NCI-H146 treated with DMSO at 0.1 percent for 48 hours (cell line): Measurements from ENCODE around the gene IFNAR2.
"Not testable (repeated sequence)": the region's sequence is repeated elsewhere in the genome, so short reads cannot be mapped to it uniquely, and the experiment has no call there.

Source experiments
- DNase-seq: peaks from one replicate; lab custom pipeline; 2025; ENCODE audit not compliant: unreplicated experiment; lab: John Stamatoyannopoulos, UW

IFNAR2 gene

DNA sequence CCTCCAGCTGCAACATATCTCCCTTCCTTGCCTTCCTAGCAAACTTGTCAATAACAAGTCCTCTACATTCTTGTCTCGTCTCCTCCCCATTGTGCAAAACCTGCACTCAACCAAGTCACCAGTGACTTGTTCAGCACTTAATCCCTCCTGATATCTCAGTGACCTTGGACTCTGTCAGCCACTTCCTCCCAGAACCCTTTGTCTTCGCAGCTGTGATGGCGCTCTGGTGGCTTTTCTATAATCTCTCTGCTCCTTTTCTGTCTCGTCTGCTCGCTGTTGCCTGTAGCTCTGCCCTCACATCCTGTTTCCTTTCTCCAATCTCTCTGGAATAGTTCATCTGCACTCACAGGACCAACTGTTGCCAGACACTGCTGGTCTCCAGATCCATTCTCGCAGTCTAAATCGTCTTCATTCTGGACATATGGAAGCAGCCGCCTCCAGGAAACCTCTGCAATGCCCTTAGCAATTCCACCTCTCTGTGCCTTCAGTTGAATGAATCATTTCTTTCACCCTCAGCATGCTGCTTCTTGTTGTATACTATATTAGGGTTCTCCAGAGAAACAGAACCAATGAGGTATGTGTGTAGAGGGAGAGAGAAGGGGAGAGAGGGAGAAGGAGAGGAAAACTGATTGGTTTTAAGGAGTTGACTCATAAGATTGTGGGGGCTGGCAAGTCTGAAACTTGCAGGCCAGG is 17.4 kb upstream of the IFNAR2 start:
- DNase-seq, result no peak

- no peak for DNase-seq
Measured at GRCh38 chr21:33214056-33214455, 15.7 kb upstream of the IFNAR2 start.

GRCh38 chr21:33217138-33217520 is 12.6 kb upstream of the IFNAR2 start:
- DNase-seq, result no peak

DNA sequence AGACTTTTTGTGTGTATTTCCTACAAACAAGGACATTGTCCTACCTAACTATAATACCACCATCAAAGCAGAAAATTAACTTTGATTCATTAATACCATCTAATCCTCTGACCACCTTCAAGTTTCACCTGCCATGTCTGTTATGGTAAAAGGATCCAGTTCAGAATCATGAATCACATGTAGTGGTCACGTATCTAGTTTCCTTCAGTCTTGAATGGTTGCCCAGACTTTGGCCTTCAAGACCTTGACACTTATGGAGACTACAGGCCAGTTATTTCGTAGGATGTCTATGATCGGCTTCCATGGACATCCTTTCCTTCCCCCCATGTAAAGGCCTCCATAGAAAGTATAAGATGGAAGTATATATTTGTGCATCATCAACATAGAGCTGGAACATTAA is 10.4 kb upstream of the IFNAR2 start:
- DNase-seq, result no peak

DNA sequence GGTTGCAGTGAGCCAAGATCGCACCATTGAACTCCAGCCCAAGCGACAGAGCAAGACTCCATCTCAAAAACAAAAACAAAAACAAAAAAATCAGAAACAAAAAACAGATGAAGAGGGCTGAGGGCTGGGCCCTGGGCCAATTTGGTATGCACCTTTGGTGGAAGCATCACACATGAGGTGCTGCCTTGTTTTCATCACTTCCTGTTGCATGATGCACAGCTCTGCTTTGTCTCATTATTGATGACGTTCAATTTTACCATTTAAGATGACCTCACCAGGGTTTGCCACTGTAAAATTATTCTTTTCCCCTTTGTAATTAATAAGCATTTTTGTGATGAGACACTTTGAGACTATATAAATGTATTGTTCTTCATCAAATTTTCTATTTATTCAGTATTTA is 9.8 kb upstream of the IFNAR2 start:
- DNase-seq, result no peak

DNA sequence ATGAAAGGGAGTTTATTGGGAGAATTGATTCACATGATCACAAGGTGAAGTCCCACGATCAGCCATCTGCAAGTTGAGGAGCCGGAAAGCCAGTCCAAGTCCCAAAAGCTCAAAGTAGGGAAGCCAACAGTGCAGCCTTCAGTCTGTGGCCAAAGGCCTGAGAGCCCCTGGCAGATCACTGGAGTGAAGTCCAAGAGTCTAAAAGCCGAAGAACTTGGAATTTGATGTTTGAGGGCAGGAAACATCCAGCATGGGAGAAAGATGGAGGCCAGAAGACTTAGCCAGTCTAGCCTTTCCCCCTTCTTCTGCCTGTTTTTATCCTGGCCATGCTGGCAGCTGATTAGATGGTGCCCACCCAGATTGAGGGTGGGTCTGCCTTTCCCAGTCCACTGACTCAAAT is 4.4 kb upstream of the IFNAR2 start:
- not testable (repeated sequence) for DNase-seq

GRCh38 chr21:33228455-33228854 is 1.3 kb upstream of the IFNAR2 start:
- no peak for DNase-seq

- no peak for DNase-seq
Measured at GRCh38 chr21:33229099-33229783, 497 bp upstream of the IFNAR2 start.

GRCh38 chr21:33230545-33231324 is 997 bp downstream of the IFNAR2 start:
- no peak for DNase-seq

- DNase-seq, result no peak
Measured at GRCh38 chr21:33231526-33231925, 1.8 kb downstream of the IFNAR2 start.

DNA sequence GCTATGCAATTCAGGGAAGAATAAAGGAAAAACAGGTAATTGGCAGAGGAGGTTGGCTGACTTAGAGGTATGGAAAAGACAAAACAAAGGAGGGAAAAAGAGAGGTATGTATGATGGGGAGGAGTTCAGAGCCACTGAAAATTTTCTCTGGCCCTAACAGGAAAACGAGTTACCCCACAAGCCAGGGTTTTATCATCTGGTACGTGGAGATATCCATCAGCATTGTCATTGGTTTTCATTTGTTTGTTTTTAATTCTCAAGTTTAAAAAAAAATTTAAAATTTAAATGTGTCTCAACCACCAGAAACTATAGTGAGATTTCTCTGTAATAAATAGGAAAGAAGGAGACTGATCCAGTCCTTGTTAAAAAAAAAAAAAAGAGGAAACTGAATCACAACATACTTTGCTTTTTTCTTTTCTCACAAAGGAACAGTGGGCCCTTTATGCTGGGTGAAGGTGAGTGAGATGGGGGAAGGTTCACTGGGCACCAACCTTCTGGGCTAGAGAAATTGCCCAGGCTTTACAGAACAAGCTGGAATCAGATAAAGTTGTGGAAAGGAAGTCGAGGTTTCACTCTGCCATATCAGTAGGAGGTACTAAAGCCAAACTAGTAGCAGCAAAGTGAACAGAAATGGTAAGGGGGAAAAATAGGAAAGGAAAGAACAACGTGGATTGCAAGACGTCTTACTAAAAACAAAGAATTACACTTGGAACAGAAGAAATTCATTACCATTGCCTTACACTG is 2.7 kb downstream of the IFNAR2 start:
- DNase-seq, result no peak

GRCh38 chr21:33234635-33235520 is 5.1 kb downstream of the IFNAR2 start:
- DNase-seq, result no peak

DNA sequence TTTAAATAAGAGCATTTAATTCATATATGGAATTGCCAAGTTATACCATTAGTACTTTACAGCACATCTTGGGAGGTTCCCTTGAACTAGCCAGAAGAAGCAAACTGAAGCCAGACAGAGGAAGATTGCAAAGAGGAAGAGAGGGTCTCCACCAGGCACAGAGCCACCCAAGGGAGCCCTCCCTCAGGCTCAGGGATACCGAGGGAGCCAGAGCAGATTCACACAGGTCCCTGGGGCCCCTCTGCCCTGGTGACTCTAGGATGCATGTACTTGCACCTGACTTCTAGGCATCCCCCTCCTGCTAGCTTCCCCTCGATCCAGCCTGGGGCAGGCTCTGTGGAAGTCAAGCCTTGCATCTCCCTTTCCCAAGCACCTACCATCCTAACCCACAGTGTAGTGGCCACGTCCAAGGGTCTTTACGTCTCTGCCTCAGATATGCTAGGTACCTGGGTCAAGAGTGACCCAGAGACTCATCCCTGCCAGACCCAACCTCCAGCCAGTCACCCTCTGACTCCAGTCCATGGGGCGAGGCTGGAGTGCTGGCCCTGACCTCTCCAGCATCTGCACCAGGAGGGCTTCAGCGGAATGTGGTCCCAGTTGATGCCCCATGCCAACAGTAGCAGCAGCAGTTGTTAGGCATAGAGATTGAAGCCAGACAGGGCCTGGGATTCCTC is 6.4 kb downstream of the IFNAR2 start:
- no peak for DNase-seq

GRCh38 chr21:33236766-33237165 is 7.0 kb downstream of the IFNAR2 start:
- DNase-seq, result no peak

DNA sequence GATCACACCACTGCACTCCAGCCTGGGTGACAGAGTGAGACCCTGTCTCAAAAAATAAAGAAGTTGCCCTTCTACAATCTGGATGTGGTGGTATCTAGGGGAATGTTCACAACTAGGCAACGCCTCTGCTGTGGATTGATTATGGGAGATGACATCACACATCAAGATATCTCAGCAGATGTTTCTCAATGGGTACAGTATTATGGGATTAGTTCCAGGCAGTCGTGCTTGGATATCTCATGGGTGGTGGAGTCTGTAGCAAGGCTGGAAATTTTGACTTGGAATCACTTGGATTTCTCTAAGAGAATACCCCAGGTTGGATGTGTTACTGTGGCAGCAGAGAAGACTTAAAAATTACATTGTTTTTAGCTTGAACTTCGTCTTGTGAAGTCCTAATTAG is 7.7 kb downstream of the IFNAR2 start:
- no peak for DNase-seq

- no peak for DNase-seq
Measured at GRCh38 chr21:33238146-33238545, 8.4 kb downstream of the IFNAR2 start.

DNA sequence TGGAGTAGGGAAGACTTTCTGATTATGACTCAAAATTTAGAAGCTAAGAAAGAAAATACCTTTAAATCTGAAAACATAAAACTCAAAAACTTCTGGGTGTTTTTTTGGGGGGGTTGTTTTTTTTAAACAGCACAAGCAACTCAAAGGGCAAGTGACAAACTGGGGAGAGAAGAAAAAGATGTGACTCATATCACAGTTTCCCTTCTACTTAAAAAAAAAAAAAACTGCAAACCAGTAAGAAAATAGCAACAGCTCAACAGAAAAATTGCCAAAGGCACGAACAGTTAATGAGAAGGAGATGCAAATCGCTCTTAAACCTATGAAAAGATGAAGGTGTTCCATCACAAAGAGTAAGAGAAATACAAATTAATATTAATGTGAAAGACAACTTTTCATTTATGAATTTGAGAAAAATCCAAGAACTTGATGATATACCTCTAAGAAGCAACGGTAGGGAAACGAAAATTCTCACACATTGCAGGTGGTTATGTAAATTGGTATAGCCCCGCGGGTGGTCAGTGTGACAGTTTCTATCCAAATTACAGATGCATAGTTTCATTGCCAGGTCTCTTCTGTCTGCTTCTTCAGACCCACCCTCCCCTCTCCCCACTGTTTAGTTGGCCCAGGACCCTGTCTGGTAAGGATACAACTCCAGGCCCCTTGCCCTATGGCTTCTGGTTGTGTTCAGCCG is 9.0 kb downstream of the IFNAR2 start:
- DNase-seq, result no peak

GRCh38 chr21:33239559-33240127 is 9.9 kb downstream of the IFNAR2 start:
- DNase-seq, result not testable (repeated sequence)

GRCh38 chr21:33240404-33240803 is 10.7 kb downstream of the IFNAR2 start:
- DNase-seq, result no peak
